Esophagus muscularis mucosa (tissue), 3 donors: ENCODE measurements around the gene CTAG1B.
"Not testable (repeated sequence)": the region's sequence is repeated elsewhere in the genome, so short reads cannot be mapped to it uniquely, and the experiment has no call there.

Experiments used
- CTCF ChIP-seq, 3 experiments: fragments of 200-600 bp in 2 of 3; fragments of 450-650 bp in 1 of 3; sonication (generic) in 2 of 3; IDR thresholded peaks; one replicate each; pipeline ENCODE4 v1.5.1; 2017 to 2019; ENCODE audit warnings: antibody characterized with exemption in 3 of 3, mild to moderate bottlenecking in 2 of 3, moderate library complexity in 1 of 3
- POLR2A ChIP-seq: fragments of 450-650 bp; IDR thresholded peaks from one replicate; pipeline ENCODE4 v1.6.1; 2017; ENCODE audit warnings: antibody characterized with exemption, moderate library complexity, mild to moderate bottlenecking, low read depth
- POLR2AphosphoS5 ChIP-seq, 2 donors: sonication (generic); formaldehyde crosslinking; IDR thresholded peaks; one replicate each; pipeline ENCODE4 v1.6.1; 2017; ENCODE audit warnings: antibody characterized with exemption in 2 of 2

GRCh38 chrX:154645745-154646378 is 26.8 kb upstream of the CTAG1B start:
- not testable (repeated sequence) for TF ChIP-seq CTCF (IDR thresholded peaks at IDR 0.05); POLR2A; POLR2AphosphoS5 (IDR thresholded peaks at IDR 0.05)
